MCF 10A (cell line): ENCODE measurements around the gene CABLES2. TPM values are rescaled to one million over a fixed set of nuclear protein-coding genes. Genes with fewer than 3 reads are reported as not detected.

Experiments
- BruUV-seq: library from RNA; stranded (reverse); fragments of 400-500 nt; replicated peaks from 2 replicates; lab custom pipeline; 2021; lab: Mats Ljungman, UMichigan
- CTCF ChIA-PET: fragments of 300-600 bp; sonication (Branson Sonifier 250); formaldehyde crosslinking; extraction: SDS; loops from one replicate; lab custom pipeline; 2021; ENCODE audit warnings: antibody characterized with exemption, inconsistent platforms; lab: Yijun Ruan, JAX
- POLR2A ChIA-PET: fragments of 300-600, 350-650 bp; sonication (Branson Sonifier 250); formaldehyde crosslinking; extraction: SDS; loops from one replicate; lab custom pipeline; 2020; ENCODE audit warnings: antibody characterized with exemption, inconsistent platforms; lab: Yijun Ruan, JAX
- DNase-seq: peaks from one replicate; pipeline ENCODE4 v3.0.0-alpha.2; 2018; ENCODE audit not compliant: unreplicated experiment
- H3K27ac Mint-ChIP-seq: one replicate; pipeline ENCODE4 v1.8.0; 2022; ENCODE audit warnings: mild to moderate bottlenecking, low read depth, mixed read lengths; ENCODE audit not compliant: unreplicated experiment
- H3K27me3 Mint-ChIP-seq: one replicate; pipeline ENCODE4 v1.8.0; 2022; ENCODE audit warnings: mixed read lengths; ENCODE audit not compliant: insufficient read depth, unreplicated experiment
- H3K36me3 Mint-ChIP-seq: one replicate; pipeline ENCODE4 v1.8.0; 2022; ENCODE audit warnings: mild to moderate bottlenecking, moderate library complexity, mixed read lengths; ENCODE audit not compliant: insufficient read depth, unreplicated experiment
- H3K4me1 Mint-ChIP-seq: one replicate; pipeline ENCODE4 v1.8.0; 2022; ENCODE audit warnings: mixed read lengths; ENCODE audit not compliant: insufficient read depth, unreplicated experiment
- H3K4me3 Mint-ChIP-seq: one replicate; pipeline ENCODE4 v1.8.0; 2022; ENCODE audit warnings: mild to moderate bottlenecking, moderate library complexity, mixed read lengths; ENCODE audit not compliant: unreplicated experiment
- H3K9me3 Mint-ChIP-seq: one replicate; pipeline ENCODE4 v1.8.0; 2022; ENCODE audit warnings: mixed read lengths; ENCODE audit not compliant: unreplicated experiment
- intact Hi-C: fragments of 100-400 bp; cut with micrococcal nuclease; formaldehyde crosslinking; loops from 2 replicates; pipeline ENCODE4 v1.14.1; 2022
- total RNA-seq: library from RNA; stranded (reverse); gene quantifications from 2 replicates; pipeline ENCODE4 v1.2.3, GENCODE V29; 2022
- TF ChIP-seq, protein P1 (sequence below): fragments of 200-600 bp; IDR thresholded peaks from one replicate; pipeline ENCODE4 v1.8.0; 2022; ENCODE audit warnings: antibody characterized with exemption, mild to moderate bottlenecking; ENCODE audit not compliant: unreplicated experiment

Gene CABLES2
- total RNA-seq, 1 experiment from 2014 or later = 1.5 TPM

DNA sequence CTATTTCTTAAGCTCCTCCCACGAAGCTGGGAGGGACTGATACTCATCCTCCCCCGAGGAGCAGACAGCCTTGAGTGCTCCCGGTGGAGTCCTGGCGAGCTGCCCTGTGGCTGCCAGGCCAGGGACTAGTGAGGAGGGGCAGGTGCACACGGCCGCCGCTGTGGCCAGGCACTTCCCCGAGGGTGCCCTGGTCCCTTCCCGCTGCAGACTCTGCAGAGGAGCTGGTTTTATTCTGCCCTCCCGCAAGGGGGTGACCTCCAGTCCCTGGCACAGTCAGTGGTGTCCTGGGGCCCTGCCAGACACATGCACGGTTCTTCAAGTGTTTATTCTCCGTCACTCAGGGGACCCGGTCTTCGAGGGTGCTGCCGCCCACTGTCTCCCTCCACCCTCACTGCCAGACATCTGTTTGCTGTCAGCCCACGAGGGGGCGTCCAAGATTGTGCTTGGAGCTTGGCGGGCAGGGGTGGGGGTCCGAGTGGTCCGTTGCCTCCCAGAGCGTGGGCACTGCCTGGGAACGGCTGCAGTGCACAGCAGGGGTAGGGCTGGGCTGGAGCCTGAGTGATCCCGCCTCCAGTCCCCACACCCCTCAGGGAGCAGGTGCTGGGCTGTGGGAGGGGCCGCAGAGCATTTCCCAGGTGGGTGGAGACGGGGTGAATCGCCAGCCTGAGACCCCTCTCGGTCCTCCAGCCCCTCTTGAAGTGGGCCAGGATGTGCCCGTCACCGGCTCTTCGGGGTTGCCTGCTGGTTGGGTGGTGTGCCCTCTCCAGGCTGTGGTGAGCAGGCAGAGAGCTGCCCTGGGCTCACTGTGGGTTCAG, 3.1 kb upstream of the CABLES2 start:
- CTCF ChIA-PET = interaction anchor here (0.6 to 2.6 kb wide), 28 partner anchors 9 to 780 kb away, joined by 3 to 17 read pairs (median 4); partner anchors contain the start of genes RBBP8NL and SLCO4A1

DNA sequence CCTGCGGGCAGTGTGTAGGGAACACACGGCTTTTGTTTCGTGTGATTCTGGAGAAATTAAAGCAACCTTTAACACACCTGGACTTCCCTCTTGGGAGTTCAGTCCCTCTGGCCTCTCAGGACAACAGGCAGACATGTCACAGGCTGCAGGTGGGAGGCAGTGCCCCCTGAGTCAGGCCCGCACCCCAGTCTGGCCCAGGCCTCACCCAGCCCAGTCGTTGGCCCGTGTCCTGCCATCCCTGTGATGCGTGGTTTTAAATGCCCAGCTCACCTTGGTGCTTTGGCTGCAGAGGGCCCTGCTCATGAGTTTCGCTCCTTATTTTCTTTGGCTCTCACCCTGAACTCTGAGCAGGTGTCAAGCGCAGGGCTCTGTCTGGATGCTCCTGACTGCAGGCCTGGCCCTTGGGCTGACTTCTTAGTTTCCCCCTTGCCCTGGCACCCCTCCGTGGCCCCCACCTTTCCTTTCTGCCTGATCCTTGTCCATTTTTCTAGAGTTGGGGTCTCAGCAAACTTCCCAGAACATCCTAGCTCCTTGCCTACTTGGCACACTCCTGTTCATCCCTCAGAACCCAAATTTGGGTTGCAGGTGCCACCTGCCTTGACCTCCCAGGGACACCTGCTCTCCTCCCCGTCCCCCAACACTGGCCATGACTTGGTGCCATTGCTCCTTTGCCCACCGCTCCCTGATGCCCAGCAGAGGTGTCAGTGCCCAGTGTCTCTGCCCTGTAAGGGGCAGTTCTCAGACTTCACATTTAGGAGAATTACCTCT, 2.2 kb upstream of the CABLES2 start:
- no peak for DNase-seq
- no peak overlapping the region for H3K4me3 Mint-ChIP-seq
- CTCF ChIA-PET = interaction anchor here (0.5 to 2.6 kb wide), 20 partner anchors 10 to 399 kb away, joined by 3 to 17 read pairs (median 4); partner anchors contain the start of gene SLCO4A1
- TF ChIP-seq, protein P1, sequence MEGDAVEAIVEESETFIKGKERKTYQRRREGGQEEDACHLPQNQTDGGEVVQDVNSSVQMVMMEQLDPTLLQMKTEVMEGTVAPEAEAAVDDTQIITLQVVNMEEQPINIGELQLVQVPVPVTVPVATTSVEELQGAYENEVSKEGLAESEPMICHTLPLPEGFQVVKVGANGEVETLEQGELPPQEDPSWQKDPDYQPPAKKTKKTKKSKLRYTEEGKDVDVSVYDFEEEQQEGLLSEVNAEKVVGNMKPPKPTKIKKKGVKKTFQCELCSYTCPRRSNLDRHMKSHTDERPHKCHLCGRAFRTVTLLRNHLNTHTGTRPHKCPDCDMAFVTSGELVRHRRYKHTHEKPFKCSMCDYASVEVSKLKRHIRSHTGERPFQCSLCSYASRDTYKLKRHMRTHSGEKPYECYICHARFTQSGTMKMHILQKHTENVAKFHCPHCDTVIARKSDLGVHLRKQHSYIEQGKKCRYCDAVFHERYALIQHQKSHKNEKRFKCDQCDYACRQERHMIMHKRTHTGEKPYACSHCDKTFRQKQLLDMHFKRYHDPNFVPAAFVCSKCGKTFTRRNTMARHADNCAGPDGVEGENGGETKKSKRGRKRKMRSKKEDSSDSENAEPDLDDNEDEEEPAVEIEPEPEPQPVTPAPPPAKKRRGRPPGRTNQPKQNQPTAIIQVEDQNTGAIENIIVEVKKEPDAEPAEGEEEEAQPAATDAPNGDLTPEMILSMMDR = no peak
- peaks cover 17% of the 10 kb centered on the region for H3K4me1 Mint-ChIP-seq
- H3K27ac Mint-ChIP-seq = no peak overlapping the region
- no peaks in the 10 kb centered on the region for H3K36me3 Mint-ChIP-seq
- intact Hi-C loops = no loop called here
- BruUV-seq = no TSS peak
- no peaks in the 10 kb centered on the region for H3K9me3 Mint-ChIP-seq
- H3K27me3 Mint-ChIP-seq = no peaks in the 10 kb centered on the region
- POLR2A ChIA-PET = interaction anchor here (1.1 to 1.3 kb wide), 3 partner anchors 21 to 387 kb away, joined by 3 read pairs; partner anchors contain the start of genes MRGBP and RPS21

More for the DNA sequence above, 3.1 kb upstream of the CABLES2 start:
- DNase-seq = peak; percentile 36
- H3K36me3 Mint-ChIP-seq = no peaks in the 10 kb centered on the region
- BruUV-seq = no TSS peak
- TF ChIP-seq, protein P1 = no peak
- POLR2A ChIA-PET = interaction anchor here (0.7 to 1.3 kb wide), 4 partner anchors 22 to 386 kb away, joined by 3 to 5 read pairs (median 3); partner anchors contain the start of genes MRGBP and RPS21
- H3K4me3 Mint-ChIP-seq = no peak overlapping the region
- H3K4me1 Mint-ChIP-seq = peaks cover 17% of the 10 kb centered on the region
- no peaks in the 10 kb centered on the region for H3K27me3 Mint-ChIP-seq
- no peaks in the 10 kb centered on the region for H3K9me3 Mint-ChIP-seq
- intact Hi-C loops = no loop called here
- H3K27ac Mint-ChIP-seq = no peak overlapping the region

DNA sequence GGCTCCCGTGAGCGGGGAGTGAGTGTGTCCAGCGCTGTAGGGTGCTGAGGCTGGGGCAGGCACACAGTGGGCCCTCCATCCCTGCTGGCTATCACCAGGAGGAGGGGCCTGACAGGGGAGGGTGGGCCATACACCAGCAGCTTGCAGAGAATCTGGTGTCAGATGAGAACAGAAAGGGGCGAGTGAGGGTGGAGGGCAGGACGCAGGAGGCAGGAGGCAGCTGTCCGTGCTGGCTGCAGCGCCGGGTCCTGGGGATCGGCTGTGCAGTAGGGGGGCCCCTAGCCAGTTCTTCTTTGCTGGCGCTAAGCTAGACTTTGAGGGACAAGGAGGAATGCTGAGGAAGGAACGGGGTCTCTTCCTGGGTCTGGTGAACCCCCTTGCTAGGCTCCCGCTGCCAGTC, 1.6 kb upstream of the CABLES2 start:
- CTCF ChIA-PET = interaction anchor here (1.3 to 2.6 kb wide), 5 partner anchors 10 to 400 kb away, joined by 3 to 13 read pairs (median 7); no protein-coding TSS in a partner anchor
- TF ChIP-seq, protein P1 = no peak
- H3K9me3 Mint-ChIP-seq = no peaks in the 10 kb centered on the region
- POLR2A ChIA-PET = interaction anchor here (1.3 kb wide), 1 partner anchor 20 kb away, joined by 3 read pairs; no protein-coding TSS in a partner anchor
- DNase-seq = no peak
- H3K27ac Mint-ChIP-seq = no peak overlapping the region
- H3K36me3 Mint-ChIP-seq = no peaks in the 10 kb centered on the region
- intact Hi-C loops = no loop called here
- no TSS peak for BruUV-seq
- no peak overlapping the region for H3K4me3 Mint-ChIP-seq
- peaks cover 17% of the 10 kb centered on the region for H3K4me1 Mint-ChIP-seq
- no peaks in the 10 kb centered on the region for H3K27me3 Mint-ChIP-seq

DNA sequence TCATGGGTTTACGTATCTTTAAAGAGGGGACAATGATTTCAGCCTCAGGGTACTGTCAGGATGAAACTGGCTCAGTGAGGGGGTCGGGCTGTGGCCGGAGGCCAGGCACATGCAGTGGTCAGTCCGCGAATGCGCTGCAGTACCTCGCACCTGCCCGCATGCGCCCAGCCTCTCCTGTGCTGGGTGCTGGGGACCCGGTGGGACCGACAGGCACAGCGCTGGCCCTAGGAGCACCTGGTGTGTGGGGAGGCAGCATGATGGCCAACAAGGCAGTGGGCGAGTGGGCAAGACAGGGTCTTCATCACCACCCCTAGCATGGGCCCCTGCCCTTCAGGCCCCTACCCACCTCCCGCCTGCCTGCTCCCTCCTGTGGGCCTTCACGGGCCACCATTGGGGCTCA, 970 bp upstream of the CABLES2 start:
- Mint-ChIP-seq H3K4me1 (peaks cover 17% of the 10 kb centered on the region), H3K27ac (no peak overlapping the region), H3K4me3 (peak overlapping the region; percentile 71), H3K36me3 (no peaks in the 10 kb centered on the region), H3K9me3 (no peaks in the 10 kb centered on the region), H3K27me3 (no peaks in the 10 kb centered on the region)
- intact Hi-C loops = no loop called here
- no TSS peak for BruUV-seq
- ChIA-PET POLR2A (no interaction called here), CTCF (no interaction called here)
- DNase-seq = no peak
- TF ChIP-seq, protein P1 = no peak
